Gastroesophageal sphincter (tissue), 3 donors: ENCODE results near the gene MRAP2.

ENCODE experiments used
- CTCF ChIP-seq, 4 experiments: fragments of 200-600 bp in 2 of 4; fragments of 450-650 bp in 2 of 4; sonication (generic) in 1 of 4; IDR thresholded peaks; one replicate each; pipeline ENCODE4 v1.5.1; 2017 to 2019; ENCODE audit warnings: antibody characterized with exemption in 4 of 4, mild to moderate bottlenecking in 2 of 4, moderate library complexity in 2 of 4
- EP300 ChIP-seq: sonication (generic); formaldehyde crosslinking; IDR thresholded peaks from one replicate; pipeline ENCODE4 v1.6.1; 2017; ENCODE audit warnings: antibody characterized with exemption, mild to moderate bottlenecking
- POLR2A ChIP-seq, 2 donors: fragments of 450-650 bp; IDR thresholded peaks; one replicate each; pipeline ENCODE4 v1.6.1; 2017; ENCODE audit warnings: antibody characterized with exemption in 2 of 2, mild to moderate bottlenecking in 2 of 2, moderate library complexity in 1 of 2

- TF ChIP-seq EP300 = no peak
- TF ChIP-seq CTCF (IDR thresholded peaks at IDR 0.05) = no peak
- no peak for TF ChIP-seq POLR2A (IDR thresholded peaks at IDR 0.05)
These were observed 22.1 kb downstream of the MRAP2 start for GRCh38 chr6:84055647-84056046.
